ENCODE data around the gene SCAF8.

Gene SCAF8

DNA sequence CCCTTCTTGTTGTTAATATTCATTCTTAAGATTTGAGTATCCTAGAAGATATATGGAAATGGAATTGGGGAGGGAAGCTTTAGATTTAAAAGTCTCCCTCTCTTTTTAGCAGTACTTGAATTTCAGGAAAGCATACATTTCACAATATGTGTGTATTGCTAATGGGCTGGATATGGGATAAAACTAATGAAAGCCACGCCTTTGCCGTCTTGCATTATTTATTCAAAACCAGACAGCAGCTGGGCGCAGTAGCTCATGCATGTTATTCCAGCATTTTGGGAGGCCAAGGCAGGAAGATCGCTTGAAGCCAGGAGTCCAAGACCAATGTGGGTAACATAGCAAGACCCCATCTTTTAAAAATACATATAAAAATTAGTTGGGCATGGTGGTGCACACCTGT, 140.3 kb downstream of the SCAF8 start:
- no peak overlapping the region for H3K27ac ChIP-seq (ENCODE audit: extremely low read depth, low read depth, low read length)
- H3K9me3 ChIP-seq (ENCODE audit: control insufficient read depth, insufficient read depth, low read depth, low read length), result no peaks in the 10 kb centered on the region
- peaks cover 3% of the 10 kb centered on the region; the same call in 1 of the 2 replicates for H3K4me1 ChIP-seq (ENCODE audit: control insufficient read depth, insufficient read depth, low read length)
- TF ChIP-seq, protein P1, sequence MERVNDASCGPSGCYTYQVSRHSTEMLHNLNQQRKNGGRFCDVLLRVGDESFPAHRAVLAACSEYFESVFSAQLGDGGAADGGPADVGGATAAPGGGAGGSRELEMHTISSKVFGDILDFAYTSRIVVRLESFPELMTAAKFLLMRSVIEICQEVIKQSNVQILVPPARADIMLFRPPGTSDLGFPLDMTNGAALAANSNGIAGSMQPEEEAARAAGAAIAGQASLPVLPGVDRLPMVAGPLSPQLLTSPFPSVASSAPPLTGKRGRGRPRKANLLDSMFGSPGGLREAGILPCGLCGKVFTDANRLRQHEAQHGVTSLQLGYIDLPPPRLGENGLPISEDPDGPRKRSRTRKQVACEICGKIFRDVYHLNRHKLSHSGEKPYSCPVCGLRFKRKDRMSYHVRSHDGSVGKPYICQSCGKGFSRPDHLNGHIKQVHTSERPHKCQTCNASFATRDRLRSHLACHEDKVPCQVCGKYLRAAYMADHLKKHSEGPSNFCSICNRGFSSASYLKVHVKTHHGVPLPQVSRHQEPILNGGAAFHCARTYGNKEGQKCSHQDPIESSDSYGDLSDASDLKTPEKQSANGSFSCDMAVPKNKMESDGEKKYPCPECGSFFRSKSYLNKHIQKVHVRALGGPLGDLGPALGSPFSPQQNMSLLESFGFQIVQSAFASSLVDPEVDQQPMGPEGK (tag by site-specific recombination; IDR thresholded peaks at IDR 0.05), result no peak
- TF ChIP-seq ZSCAN16 (tag by site-specific recombination; IDR thresholded peaks at IDR 0.05), result no peak
- no peak for TF ChIP-seq ZFP3 (tag by site-specific recombination; IDR thresholded peaks at IDR 0.05; ENCODE audit: low read depth)
- no peak for TF ChIP-seq ZFHX2 (tag by site-specific recombination; conservative IDR thresholded peaks at IDR 0.05)
- TF ChIP-seq, protein P2, sequence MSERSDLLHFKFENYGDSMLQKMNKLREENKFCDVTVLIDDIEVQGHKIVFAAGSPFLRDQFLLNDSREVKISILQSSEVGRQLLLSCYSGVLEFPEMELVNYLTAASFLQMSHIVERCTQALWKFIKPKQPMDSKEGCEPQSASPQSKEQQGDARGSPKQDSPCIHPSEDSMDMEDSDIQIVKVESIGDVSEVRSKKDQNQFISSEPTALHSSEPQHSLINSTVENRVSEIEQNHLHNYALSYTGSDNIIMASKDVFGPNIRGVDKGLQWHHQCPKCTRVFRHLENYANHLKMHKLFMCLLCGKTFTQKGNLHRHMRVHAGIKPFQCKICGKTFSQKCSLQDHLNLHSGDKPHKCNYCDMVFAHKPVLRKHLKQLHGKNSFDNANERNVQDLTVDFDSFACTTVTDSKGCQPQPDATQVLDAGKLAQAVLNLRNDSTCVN (tag by site-specific recombination; optimal IDR thresholded peaks at IDR 0.05), result no peak
- TF ChIP-seq ZNF76 (tag by site-specific recombination; IDR thresholded peaks at IDR 0.05; ENCODE audit: borderline replicate concordance, low read depth), result no peak
- TF ChIP-seq PRDM1 (tag by site-specific recombination; IDR thresholded peaks at IDR 0.05), result no peak
- TF ChIP-seq, protein P3, sequence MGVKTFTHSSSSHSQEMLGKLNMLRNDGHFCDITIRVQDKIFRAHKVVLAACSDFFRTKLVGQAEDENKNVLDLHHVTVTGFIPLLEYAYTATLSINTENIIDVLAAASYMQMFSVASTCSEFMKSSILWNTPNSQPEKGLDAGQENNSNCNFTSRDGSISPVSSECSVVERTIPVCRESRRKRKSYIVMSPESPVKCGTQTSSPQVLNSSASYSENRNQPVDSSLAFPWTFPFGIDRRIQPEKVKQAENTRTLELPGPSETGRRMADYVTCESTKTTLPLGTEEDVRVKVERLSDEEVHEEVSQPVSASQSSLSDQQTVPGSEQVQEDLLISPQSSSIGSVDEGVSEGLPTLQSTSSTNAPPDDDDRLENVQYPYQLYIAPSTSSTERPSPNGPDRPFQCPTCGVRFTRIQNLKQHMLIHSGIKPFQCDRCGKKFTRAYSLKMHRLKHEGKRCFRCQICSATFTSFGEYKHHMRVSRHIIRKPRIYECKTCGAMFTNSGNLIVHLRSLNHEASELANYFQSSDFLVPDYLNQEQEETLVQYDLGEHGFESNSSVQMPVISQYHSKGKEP (tag by site-specific recombination; IDR thresholded peaks at IDR 0.05), result no peak
- no peak for TF ChIP-seq SP2 (tag by site-specific recombination; IDR thresholded peaks at IDR 0.05)
- TF ChIP-seq ZNF214 (tag by site-specific recombination; IDR thresholded peaks at IDR 0.05; ENCODE audit: borderline replicate concordance), result no peak
- TF ChIP-seq ZNF341 (tag by site-specific recombination; IDR thresholded peaks at IDR 0.05; ENCODE audit: low read depth), result no peak
- TF ChIP-seq KLF7 (tag by site-specific recombination; IDR thresholded peaks at IDR 0.05; ENCODE audit: borderline replicate concordance), result no peak
- no peak for TF ChIP-seq SETDB1 (IDR thresholded peaks at IDR 0.05; ENCODE audit: insufficient read length, low read length)
- TF ChIP-seq, protein P4, sequence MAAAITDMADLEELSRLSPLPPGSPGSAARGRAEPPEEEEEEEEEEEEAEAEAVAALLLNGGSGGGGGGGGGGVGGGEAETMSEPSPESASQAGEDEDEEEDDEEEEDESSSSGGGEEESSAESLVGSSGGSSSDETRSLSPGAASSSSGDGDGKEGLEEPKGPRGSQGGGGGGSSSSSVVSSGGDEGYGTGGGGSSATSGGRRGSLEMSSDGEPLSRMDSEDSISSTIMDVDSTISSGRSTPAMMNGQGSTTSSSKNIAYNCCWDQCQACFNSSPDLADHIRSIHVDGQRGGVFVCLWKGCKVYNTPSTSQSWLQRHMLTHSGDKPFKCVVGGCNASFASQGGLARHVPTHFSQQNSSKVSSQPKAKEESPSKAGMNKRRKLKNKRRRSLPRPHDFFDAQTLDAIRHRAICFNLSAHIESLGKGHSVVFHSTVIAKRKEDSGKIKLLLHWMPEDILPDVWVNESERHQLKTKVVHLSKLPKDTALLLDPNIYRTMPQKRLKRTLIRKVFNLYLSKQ (tag by site-specific recombination; IDR thresholded peaks at IDR 0.05; ENCODE audit: borderline replicate concordance), result no peak
- no peak for TF ChIP-seq ZIC2 (tag by site-specific recombination; IDR thresholded peaks at IDR 0.05)
- TF ChIP-seq, protein P5, sequence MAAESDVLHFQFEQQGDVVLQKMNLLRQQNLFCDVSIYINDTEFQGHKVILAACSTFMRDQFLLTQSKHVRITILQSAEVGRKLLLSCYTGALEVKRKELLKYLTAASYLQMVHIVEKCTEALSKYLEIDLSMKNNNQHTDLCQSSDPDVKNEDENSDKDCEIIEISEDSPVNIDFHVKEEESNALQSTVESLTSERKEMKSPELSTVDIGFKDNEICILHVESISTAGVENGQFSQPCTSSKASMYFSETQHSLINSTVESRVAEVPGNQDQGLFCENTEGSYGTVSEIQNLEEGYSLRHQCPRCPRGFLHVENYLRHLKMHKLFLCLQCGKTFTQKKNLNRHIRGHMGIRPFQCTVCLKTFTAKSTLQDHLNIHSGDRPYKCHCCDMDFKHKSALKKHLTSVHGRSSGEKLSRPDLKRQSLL (tag by site-specific recombination; IDR thresholded peaks at IDR 0.05), result no peak
- ChIA-PET CTCF (interaction anchor here (0.5 to 1.7 kb wide), 5 partner anchors 18 to 919 kb away, joined by 3 to 5 read pairs (median 3); no protein-coding TSS in a partner anchor), POLR2A (no interaction called here)
- no peaks in the 10 kb centered on the region for H3K36me3 ChIP-seq (ENCODE audit: control insufficient read depth in 2 of 2, insufficient read depth in 1 of 2, low read length in 2 of 2)
- no peak overlapping the region for H3K4me3 ChIP-seq (ENCODE audit: low read depth, low read length)

Measured in HEK293 (cell line).